Lower lobe of right lung (tissue), 2 donors: ENCODE data around the gene ADCK2. TPM values are rescaled to one million over a fixed set of nuclear protein-coding genes. Genes with fewer than 3 reads are reported as not detected.

Experiments
- ATAC-seq, 2 donors: fragments of 200-7000 bp; cut with Tn5 transposase; one replicate each; pipeline ENCODE4 v1.9.1; 2020 to 2022; ENCODE audit warnings: mild to moderate bottlenecking in 2 of 2, moderate library complexity in 2 of 2
- DNase-seq: peaks from one replicate; pipeline ENCODE4 v3.0.0-alpha.2; 2020
- H3K27ac ChIP-seq: fragments of 200-600 bp; one replicate; pipeline ENCODE4 v1.8.0; 2022
- H3K27me3 ChIP-seq: fragments of 200-600 bp; one replicate; pipeline ENCODE4 v1.8.0; 2022; ENCODE audit warnings: low read depth
- H3K36me3 ChIP-seq: fragments of 200-600 bp; one replicate; pipeline ENCODE4 v1.8.0; 2022; ENCODE audit warnings: mild to moderate bottlenecking
- H3K4me1 ChIP-seq: fragments of 200-600 bp; one replicate; pipeline ENCODE4 v1.8.0; 2022
- H3K4me3 ChIP-seq: fragments of 200-600 bp; one replicate; pipeline ENCODE4 v1.8.0; 2022; ENCODE audit warnings: mild to moderate bottlenecking
- H3K9me3 ChIP-seq: fragments of 200-600 bp; one replicate; pipeline ENCODE4 v1.8.0; 2022
- CTCF ChIP-seq: fragments of 200-600 bp; IDR thresholded peaks from one replicate; pipeline ENCODE4 v1.8.0; 2022; ENCODE audit warnings: antibody characterized with exemption, mild to moderate bottlenecking
- intact Hi-C: fragments of 100-400 bp; cut with DNase I; formaldehyde crosslinking; loops from one replicate; pipeline ENCODE4 v1.11.0; 2022
- total RNA-seq: library from RNA; stranded (reverse); fragmentation: NEBNext Ultra II Directional; extraction: Animal tissue kit (Norgen Biotek cat#: 25700); gene quantifications from one replicate; pipeline ENCODE4 v1.2.1, GENCODE V29; 2021
- donor health status: DM: no; HTN: yes; CAD: no; lungs with severe emphysema.

ADCK2 gene
- total RNA-seq, 1 donor from 2014 or later, result 18.9 TPM

- peaks cover 19% of the 10 kb centered on the region for H3K4me1 ChIP-seq
- TF ChIP-seq CTCF, result no peak
- H3K4me3 ChIP-seq, result no peak overlapping the region
- H3K9me3 ChIP-seq, result no peaks in the 10 kb centered on the region
- peaks cover 18% of the 10 kb centered on the region for H3K36me3 ChIP-seq
- DNase-seq (no peak), ATAC-seq (no peak)
- no peaks in the 10 kb centered on the region for H3K27me3 ChIP-seq
- peak overlapping the region; percentile 89 for H3K27ac ChIP-seq
- intact Hi-C loops, result no loop called here
These were observed 22.6 kb downstream of the ADCK2 start for GRCh38 chr7:140695381-140695780.

GRCh38 chr7:140696024-140696679, 23.4 kb downstream of the ADCK2 start:
- Histone ChIP-seq H3K27ac (peak overlapping the region; percentile 89), H3K36me3 (peaks cover 18% of the 10 kb centered on the region), H3K4me3 (peak overlapping the region; percentile 85), H3K9me3 (no peaks in the 10 kb centered on the region), H3K4me1 (peaks cover 19% of the 10 kb centered on the region), H3K27me3 (no peaks in the 10 kb centered on the region)
- no peak for TF ChIP-seq CTCF
- peak; percentile 98 for DNase-seq
- ATAC-seq, result no peak
- intact Hi-C loops, result no loop called here

DNA sequence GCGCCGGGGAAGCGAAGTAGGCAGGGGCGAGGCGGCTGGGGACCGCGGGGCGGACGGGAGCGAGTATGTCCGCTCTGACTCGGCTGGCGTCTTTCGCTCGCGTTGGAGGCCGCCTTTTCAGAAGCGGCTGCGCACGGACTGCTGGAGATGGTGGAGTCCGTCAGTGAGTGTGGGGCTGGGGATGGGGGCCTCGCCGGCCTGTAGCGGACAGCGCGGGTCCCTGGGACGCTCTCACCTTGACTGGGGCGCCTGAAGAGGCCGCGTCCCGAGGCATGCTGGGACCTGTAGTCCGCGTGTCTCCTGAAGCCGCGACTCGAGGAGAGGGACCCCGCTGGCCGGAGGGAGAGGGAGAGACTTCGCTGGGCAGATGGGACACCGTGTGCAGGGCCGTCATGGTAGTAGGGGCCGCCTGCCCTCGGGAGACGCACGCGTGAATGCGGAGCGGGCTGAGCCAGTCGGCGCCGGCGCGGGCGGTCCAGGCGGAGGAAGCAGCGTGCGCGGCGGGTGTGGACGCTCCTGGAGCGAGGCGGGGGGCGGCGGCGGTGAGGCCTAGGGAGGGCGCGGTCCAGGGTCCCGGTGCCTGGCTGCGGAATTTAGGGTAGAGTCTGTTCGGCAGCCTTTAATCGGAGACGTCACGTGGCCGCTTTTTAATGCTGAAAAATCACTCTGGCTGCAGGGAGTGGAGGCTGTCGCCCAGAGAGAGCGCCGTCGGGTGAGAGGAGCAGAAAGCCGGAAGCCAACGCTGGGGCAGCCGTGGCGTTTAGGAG, 24.1 kb downstream of the ADCK2 start, which contains the start of gene NDUFB2:
Gene NDUFB2 (plus strand): TSS at position 29 of the 767 bp plus-strand sequence. CDS start 37 bp downstream, at position 66.
- peak within 1 kb of the TSS; percentile 89 for H3K27ac ChIP-seq
- peaks cover 15% of the 10 kb centered on the region for H3K36me3 ChIP-seq
- peak; percentile 97 to 98 for ATAC-seq
- peaks cover 19% of the 10 kb centered on the region for H3K4me1 ChIP-seq
- peak; percentile 79 for DNase-seq
- no peaks in the 10 kb centered on the region for H3K9me3 ChIP-seq
- H3K27me3 ChIP-seq, result no peaks in the 10 kb centered on the region
- H3K4me3 ChIP-seq, result peak within 1 kb of the TSS; percentile 85
- no peak for TF ChIP-seq CTCF
- intact Hi-C loops, result no loop called here

DNA sequence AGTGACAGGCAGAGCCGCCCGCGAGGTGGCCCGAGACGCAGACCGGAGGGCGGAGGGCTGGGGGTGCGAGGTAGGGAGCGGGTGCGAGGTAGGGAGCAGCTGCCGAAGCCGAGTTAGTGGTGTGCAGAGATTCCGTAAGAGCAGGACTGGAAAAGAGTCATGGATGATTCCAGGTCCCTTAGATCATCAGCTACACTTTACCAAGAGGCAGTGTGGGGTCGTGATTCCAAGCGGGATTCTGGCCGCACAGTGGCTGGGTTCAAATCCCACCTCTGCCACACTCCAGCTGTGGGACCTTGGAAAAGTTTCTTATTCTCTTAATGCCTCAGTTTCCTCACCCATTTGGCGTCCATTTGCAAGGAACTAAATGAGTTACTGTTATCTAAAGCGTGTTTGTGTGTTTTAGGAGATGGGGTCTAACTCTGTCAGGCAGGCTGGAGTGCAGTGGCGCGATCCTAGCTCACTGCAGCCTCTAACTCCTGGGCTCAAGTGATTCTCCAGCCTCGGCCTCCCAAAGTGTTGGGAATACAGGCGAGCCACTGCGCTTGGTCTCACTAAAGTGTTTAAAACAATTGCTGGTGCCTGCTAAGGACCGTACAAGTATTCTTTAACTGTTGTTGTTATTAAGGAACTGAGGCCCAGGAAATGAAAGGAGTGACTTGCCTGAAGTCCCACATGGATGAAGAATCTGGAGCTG, 24.9 kb downstream of the ADCK2 start:
- Histone ChIP-seq H3K4me3 (peak overlapping the region; percentile 85), H3K36me3 (peaks cover 8% of the 10 kb centered on the region), H3K9me3 (no peaks in the 10 kb centered on the region), H3K4me1 (peaks cover 19% of the 10 kb centered on the region), H3K27me3 (no peaks in the 10 kb centered on the region), H3K27ac (peak overlapping the region; percentile 89)
- TF ChIP-seq CTCF, result no peak
- DNase-seq, result no peak
- ATAC-seq, result no peak
- intact Hi-C loops, result no loop called here

- intact Hi-C loops, result no loop called here
- DNase-seq (no peak), ATAC-seq (no peak)
- peaks cover 7% of the 10 kb centered on the region for H3K36me3 ChIP-seq
- no peaks in the 10 kb centered on the region for H3K27me3 ChIP-seq
- H3K9me3 ChIP-seq, result no peaks in the 10 kb centered on the region
- TF ChIP-seq CTCF, result no peak
- H3K4me1 ChIP-seq, result peaks cover 19% of the 10 kb centered on the region
- no peak overlapping the region for H3K27ac ChIP-seq
- no peak overlapping the region for H3K4me3 ChIP-seq
These were observed 25.7 kb downstream of the ADCK2 start for GRCh38 chr7:140698477-140698876.
